22Rv1 (cell line): ENCODE data around the gene DNAJB12.

ENCODE experiments used
- H3K27ac ChIP-seq: fragments of 450-650 bp; 2 replicates; pipeline ENCODE4 v1.5.1; 2017
- ZFX ChIP-seq: fragments of 450-650 bp; IDR thresholded peaks from 2 replicates; pipeline ENCODE4 v1.6.1; 2017; ENCODE audit warnings: antibody characterized with exemption, borderline replicate concordance
- TF ChIP-seq, protein P1 (sequence below): fragments of 450-650 bp; IDR thresholded peaks from 2 replicates; pipeline ENCODE4 v1.5.1; 2017; ENCODE audit warnings: mild to moderate bottlenecking

DNAJB12 gene

DNA sequence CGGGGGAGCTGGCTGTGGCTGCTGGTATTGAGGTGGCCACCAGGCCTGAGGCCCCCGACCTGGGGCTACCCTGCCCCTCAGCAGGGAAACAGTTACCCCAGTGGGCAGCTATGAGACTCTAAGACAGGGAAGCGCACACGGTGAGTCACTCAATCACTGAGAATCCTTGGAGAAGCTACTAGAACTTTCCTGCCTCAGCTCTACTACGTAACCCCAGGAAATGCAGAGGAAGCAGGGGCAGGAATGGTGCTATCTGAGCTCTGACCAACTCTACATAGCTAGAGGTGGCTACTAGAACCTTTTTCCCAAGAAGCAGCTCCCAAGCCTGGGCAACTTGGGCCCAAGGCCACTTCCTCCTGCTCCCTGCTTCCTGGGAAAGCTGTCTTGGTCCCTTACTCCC, 11.8 kb downstream of the DNAJB12 start:
- H3K27ac ChIP-seq: no peak overlapping the region
- TF ChIP-seq, protein P1, sequence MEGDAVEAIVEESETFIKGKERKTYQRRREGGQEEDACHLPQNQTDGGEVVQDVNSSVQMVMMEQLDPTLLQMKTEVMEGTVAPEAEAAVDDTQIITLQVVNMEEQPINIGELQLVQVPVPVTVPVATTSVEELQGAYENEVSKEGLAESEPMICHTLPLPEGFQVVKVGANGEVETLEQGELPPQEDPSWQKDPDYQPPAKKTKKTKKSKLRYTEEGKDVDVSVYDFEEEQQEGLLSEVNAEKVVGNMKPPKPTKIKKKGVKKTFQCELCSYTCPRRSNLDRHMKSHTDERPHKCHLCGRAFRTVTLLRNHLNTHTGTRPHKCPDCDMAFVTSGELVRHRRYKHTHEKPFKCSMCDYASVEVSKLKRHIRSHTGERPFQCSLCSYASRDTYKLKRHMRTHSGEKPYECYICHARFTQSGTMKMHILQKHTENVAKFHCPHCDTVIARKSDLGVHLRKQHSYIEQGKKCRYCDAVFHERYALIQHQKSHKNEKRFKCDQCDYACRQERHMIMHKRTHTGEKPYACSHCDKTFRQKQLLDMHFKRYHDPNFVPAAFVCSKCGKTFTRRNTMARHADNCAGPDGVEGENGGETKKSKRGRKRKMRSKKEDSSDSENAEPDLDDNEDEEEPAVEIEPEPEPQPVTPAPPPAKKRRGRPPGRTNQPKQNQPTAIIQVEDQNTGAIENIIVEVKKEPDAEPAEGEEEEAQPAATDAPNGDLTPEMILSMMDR: no peak
- no peak for TF ChIP-seq ZFX

DNA sequence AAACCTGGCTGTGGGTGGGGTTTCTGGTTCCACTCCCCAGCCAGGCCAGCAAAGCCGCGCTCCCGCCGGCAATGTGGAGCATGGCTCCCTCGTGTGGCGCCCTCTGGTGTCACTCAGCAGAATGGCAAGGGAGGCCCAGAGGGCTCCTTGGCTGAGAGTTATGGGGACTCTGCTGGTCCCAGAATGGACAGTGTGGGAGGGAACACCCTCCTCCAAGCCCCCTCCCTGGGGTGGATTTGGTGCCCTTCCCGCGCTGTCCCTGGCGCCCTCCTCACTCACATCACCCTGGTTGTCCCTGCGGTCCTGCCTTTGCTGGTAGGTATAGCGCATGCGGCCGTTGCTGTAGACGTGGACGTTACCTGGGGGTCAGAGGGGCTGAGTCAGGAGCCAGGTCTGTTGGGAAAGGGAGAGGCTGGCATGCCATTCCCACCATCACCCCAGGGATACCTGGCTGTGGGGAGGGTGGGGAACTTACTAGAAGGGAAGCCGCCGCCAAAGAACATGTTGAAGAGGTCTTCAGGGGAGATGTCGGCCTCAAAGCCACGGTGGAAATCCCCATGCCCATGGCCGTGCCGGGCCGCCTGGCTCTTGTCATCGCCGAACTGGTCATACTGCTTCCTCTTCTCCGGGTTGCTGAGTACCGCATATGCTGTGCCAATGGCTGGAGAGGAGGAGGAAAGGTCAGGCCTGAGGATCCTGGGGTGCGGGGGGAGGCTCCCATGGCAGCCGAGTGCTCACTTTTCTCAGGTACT, 14.0 kb downstream of the DNAJB12 start:
- TF ChIP-seq, protein P1: peak; percentile 97
- no peak for TF ChIP-seq ZFX

DNA sequence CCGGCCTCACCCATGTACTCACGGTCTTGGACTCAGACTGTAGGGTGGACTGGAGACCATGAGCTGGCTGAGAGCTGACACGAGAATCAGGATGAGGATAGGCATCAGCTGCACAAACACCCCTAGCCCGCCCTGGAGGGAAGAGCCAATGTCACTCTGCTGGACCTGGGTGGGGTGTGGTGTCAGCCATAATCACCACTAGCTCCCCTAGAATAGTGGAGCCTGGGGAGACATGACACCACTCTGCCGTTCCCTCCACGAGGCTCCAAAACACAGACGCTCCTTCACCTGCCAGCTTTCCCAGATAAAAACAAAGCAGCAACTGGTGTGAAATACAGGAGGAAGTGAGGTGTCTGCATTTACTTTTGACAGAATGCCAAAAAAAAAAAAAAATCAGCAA, 16.5 kb downstream of the DNAJB12 start:
- H3K27ac ChIP-seq: no peak overlapping the region
- TF ChIP-seq, protein P1: no peak
- no peak for TF ChIP-seq ZFX

More for the DNA sequence above, 14.0 kb downstream of the DNAJB12 start:
- H3K27ac ChIP-seq: no peak overlapping the region

DNA sequence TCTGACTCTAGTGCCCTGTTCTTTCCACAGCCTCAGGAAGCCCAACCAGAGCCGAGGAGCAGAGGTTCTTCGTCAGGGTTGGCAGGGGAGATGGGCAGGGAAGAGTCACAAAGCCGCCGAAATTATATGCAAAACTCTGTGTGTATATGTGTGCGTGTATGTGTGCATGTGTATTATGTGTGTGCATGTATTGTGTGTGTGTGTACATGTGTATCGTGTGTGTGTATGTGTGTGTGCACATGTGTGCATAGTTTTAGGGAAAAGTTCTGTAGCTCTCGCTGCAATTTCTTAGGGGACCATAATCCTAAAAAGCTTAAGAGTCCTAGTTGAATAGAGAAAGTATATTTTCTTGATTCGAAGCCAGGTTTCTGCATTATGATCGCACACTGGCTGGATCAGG, 17.0 kb downstream of the DNAJB12 start:
- H3K27ac ChIP-seq: peak overlapping the region; percentile 30; the same call in 1 of the 2 replicates
- no peak for TF ChIP-seq ZFX
- TF ChIP-seq, protein P1: no peak

DNA sequence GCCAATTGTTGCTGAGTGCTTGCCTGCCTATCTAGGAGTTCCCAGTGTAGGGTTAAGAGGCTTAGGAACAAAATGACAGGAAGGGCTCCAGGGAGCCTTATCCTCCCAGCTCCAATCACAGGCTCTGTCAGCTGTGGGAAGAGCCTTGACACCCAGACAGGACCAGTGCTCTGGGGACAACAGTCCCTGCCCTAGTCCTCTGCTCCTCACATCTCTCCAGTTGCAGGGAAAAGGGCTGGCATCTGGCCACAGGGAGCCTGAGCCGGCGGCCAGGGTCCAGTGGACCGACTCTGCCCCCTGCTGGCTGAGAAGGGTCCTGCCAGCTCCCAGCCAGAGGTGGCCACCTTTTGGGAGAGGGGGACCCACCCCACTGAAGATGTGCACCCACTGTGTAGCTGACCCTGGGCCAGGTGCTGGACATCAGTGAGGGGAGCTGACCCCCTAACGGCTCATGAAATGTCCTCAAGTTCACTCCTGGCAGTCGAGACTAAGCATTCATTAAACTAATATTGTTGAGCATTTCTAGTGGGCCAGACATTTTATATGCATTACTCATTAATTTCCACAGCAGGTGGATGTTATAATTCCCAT, 17.6 kb downstream of the DNAJB12 start:
- peak overlapping the region; percentile 30 for H3K27ac ChIP-seq
- TF ChIP-seq ZFX: no peak
- TF ChIP-seq, protein P1: peak; percentile 97

DNA sequence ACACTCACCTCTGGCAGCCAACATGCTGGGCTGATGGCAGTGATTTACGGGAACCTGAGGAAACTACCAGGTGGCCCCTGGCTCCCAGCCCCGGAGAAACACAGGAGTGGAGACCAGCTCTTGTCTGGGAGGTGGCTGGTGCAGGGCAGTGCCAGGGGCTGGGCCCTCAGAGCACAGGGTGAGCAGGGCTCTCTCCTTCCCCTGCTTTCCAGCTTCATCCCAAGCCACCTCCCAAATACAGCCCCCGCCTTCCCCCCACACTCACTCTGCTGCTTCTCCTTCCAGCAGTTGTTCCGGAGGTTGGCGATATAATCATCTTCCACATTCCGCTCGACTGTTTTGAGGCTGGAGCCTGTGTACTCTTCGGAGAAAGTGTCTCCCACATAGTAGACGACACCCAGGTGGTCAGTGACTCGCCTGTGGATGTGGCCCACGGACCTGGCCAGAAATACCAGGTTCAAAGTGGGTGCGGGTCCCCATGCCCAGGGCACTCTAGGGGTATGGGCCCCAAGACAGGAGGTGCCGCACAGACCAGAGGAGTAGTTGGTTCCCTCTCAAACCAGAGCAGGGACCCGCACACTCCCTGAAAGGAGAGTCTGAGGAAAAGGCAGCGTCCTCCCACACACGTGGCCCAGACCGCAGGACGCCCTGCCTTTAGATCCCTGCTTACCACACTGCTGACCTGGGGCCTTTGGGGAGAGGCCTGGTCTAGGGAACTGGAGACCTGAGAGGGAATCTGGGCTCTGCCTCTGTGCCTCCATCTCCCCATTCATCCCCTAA, 18.3 kb downstream of the DNAJB12 start:
- H3K27ac ChIP-seq: peak overlapping the region; percentile 30
- TF ChIP-seq, protein P1: no peak
- no peak for TF ChIP-seq ZFX
